ENCODE measurements around the gene TRIM58. TPM values are rescaled to one million over a fixed set of nuclear protein-coding genes. Genes with fewer than 3 reads are reported as not detected.
A peak's percentile ranks its signal among the peaks of the same experiment; 100 is the strongest.

The TRIM58 gene
- total RNA-seq, 2 experiments from 2014 or later: 0.19 TPM; not detected in 1

DNA sequence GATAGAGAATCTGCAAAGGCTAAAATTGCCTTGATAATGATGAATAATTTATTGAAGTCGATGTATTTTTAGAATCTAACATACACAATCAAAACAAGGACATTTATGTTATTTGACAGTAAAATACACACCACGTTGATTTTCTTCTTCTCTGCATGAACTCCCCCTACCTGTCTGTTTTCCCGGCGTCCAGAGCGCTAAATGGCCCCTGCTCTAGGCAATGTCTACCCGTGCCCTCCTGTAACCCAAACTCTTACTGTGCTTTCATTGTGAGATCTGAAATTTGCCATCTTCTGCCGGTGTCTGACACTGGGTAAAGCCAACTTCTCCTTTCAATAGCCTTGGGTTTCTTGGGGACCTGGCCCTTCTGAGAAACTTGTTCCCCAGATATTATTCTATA, 8.6 kb upstream of the TRIM58 start:
- Mint-ChIP-seq H3K4me3 (no peak overlapping the region), H3K36me3 (no peaks in the 10 kb centered on the region), H3K27ac (no peak overlapping the region), H3K27me3 (peaks cover 2% of the 10 kb centered on the region), H3K4me1 (ENCODE audit: low read depth) (no peaks in the 10 kb centered on the region), H3K9me3 (no peaks in the 10 kb centered on the region)
- ChIA-PET CTCF (no interaction called here), POLR2A (no interaction called here)
- DNase-seq: no peak
- intact Hi-C loops (cut with micrococcal nuclease): no loop called here

DNA sequence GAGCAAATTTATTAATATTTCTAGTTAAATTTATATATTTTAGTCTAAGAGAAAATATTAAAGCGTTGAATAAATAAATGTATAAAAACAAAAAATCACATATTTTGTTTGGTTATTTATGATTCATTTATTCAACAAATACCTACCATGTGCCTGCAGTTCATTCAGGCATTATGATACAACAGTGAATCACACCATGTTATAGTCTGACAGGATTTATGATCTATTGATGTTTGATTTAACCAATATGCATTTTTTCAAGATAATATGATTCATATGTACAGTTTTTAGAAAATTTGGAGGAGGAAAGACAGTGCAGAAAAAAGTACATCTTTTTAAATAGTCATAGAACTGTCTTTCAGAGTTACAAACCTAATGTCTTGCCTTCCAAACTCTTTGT, 7.4 kb upstream of the TRIM58 start:
- ChIA-PET CTCF (no interaction called here), POLR2A (no interaction called here)
- Mint-ChIP-seq H3K4me3 (no peak overlapping the region), H3K36me3 (no peaks in the 10 kb centered on the region), H3K27me3 (peaks cover 2% of the 10 kb centered on the region), H3K4me1 (ENCODE audit: low read depth) (no peaks in the 10 kb centered on the region), H3K27ac (no peak overlapping the region), H3K9me3 (no peaks in the 10 kb centered on the region)
- intact Hi-C loops (cut with micrococcal nuclease): loop anchor here (10.0 kb wide), 1 partner anchor 165 kb away; no protein-coding TSS in a partner anchor
- DNase-seq: no peak

DNA sequence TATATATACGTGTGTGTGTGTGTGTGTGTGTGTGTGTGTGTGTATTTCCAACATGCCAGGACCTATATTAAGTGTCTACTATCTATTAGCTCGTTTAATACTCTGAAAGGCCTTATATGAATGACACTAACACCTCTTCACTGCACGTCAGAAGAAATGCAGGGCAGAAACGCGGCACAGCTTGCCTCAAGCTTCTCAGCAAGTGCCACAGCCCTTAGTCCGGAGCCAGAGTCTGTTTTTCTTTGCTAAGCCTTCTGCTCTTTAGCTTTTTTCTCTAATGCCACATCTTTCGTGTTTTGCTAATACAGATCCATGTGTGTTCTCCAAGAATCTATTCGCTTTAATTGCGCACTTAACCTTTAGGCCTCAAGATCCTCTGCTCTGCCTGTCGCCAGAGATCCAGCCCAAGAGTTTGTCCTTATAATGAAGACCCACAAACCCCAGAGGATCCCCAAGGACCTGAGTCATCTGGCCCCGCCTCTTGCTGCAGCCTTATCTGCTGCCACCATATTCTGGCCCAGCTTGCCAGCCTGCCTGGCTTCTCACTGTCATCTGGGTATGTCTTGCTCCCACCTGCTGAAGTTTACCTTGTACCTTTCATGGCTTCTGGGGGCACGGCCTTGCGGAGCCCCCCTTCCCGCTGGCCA, 2.0 kb upstream of the TRIM58 start:
- Mint-ChIP-seq H3K4me3 (no peak overlapping the region), H3K27ac (no peak overlapping the region)
- intact Hi-C loops (cut with micrococcal nuclease): loop anchor here (10.0 kb wide), 1 partner anchor 170 kb away; no protein-coding TSS in a partner anchor

DNA sequence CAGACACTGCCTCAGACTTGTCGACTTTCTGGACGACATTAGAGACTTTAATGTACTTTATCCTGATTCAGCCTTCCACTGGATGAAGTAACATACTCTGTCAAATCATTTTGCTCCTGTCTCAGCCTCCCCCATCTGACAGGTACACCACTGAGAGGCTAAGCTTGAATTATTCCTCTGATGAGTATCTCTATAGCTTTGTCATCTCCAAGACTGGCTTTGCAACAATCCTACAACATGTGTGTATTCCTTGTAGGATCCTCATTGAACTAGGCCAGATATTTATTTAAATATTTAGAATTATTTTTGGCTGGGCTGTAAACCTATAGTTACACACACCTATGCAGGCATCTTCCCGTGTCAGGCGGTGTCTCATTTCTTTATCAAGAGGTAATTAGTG, 1.1 kb upstream of the TRIM58 start:
- ChIA-PET CTCF (no interaction called here), POLR2A (no interaction called here)
- peaks cover 30% of the 10 kb centered on the region for H3K27me3 Mint-ChIP-seq
- peaks cover 6% of the 10 kb centered on the region for H3K4me1 Mint-ChIP-seq (ENCODE audit: low read depth)
- no peaks in the 10 kb centered on the region for H3K36me3 Mint-ChIP-seq
- no peak for DNase-seq
- H3K4me3 Mint-ChIP-seq: no peak overlapping the region
- no peaks in the 10 kb centered on the region for H3K9me3 Mint-ChIP-seq
- H3K27ac Mint-ChIP-seq: no peak overlapping the region
- intact Hi-C loops (cut with micrococcal nuclease): loop anchor here (10.0 kb wide), 1 partner anchor 171 kb away; no protein-coding TSS in a partner anchor

More for the DNA sequence above, 2.0 kb upstream of the TRIM58 start:
- CTCF ChIA-PET: no interaction called here
- peaks cover 27% of the 10 kb centered on the region for H3K27me3 Mint-ChIP-seq
- no peak for DNase-seq
- H3K4me1 Mint-ChIP-seq (ENCODE audit: low read depth): peaks cover 6% of the 10 kb centered on the region
- no peaks in the 10 kb centered on the region for H3K9me3 Mint-ChIP-seq
- no peaks in the 10 kb centered on the region for H3K36me3 Mint-ChIP-seq
- POLR2A ChIA-PET: no interaction called here

DNA sequence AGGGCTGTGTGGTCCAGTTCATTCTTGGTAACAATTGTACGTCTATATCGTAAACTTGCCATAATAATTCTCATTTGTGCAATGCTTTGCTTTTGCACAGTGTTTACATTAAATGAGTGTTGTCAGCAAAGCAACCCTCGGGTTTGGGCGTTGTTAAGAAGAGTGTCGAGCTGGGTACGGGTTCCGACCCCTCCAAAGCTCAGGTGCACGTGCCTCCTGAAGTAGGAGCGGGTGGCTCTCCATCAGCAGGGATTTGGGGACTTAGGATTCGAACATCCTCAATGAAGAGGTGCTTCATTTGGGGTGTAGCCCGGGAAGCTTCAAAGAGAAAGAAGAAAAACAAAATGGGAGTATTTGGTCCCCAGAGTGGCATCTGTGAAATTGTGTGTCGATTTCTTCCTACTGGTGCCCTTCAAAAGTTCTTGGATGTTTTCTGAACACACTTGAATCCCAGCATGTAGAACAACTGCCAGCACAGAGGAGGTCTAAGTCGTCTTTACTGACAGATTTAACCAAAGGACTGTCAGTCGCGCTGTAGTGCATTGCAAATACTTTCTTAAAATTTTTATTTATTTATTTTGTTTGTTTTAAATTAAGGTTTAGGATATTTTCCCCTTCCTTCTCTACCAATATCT, 1.1 kb downstream of the TRIM58 start:
- Mint-ChIP-seq H3K9me3 (no peaks in the 10 kb centered on the region), H3K36me3 (no peaks in the 10 kb centered on the region), H3K4me3 (peak overlapping the region; percentile 67), H3K4me1 (ENCODE audit: low read depth) (peaks cover 6% of the 10 kb centered on the region), H3K27me3 (peaks cover 30% of the 10 kb centered on the region), H3K27ac (no peak overlapping the region)
- DNase-seq: no peak
- intact Hi-C loops (cut with micrococcal nuclease): loop anchor here (10.0 kb wide), 1 partner anchor 173 kb away; no protein-coding TSS in a partner anchor
- CTCF ChIA-PET: interaction anchor here (0.7 kb wide), 1 partner anchor 10 kb away, joined by 3 read pairs; no protein-coding TSS in a partner anchor
- POLR2A ChIA-PET: no interaction called here

- peaks cover 16% of the 10 kb centered on the region for H3K27me3 Mint-ChIP-seq
- H3K4me3 Mint-ChIP-seq: no peak overlapping the region
- CTCF ChIA-PET: no interaction called here
- POLR2A ChIA-PET: no interaction called here
- no peak for DNase-seq
- intact Hi-C loops (cut with micrococcal nuclease): no loop called here
- H3K9me3 Mint-ChIP-seq: no peaks in the 10 kb centered on the region
- H3K36me3 Mint-ChIP-seq: no peaks in the 10 kb centered on the region
- no peak overlapping the region for H3K27ac Mint-ChIP-seq
- peaks cover 5% of the 10 kb centered on the region for H3K4me1 Mint-ChIP-seq (ENCODE audit: low read depth)
Measured at GRCh38 chr1:247862756-247863155, 5.8 kb downstream of the TRIM58 start.

GRCh38 chr1:247864644-247865043, 7.7 kb downstream of the TRIM58 start:
- ChIA-PET CTCF (no interaction called here), POLR2A (no interaction called here)
- no peak overlapping the region for H3K4me3 Mint-ChIP-seq
- H3K27ac Mint-ChIP-seq: no peak overlapping the region
- no peaks in the 10 kb centered on the region for H3K4me1 Mint-ChIP-seq (ENCODE audit: low read depth)
- no peaks in the 10 kb centered on the region for H3K36me3 Mint-ChIP-seq
- H3K9me3 Mint-ChIP-seq: peaks cover 2% of the 10 kb centered on the region
- intact Hi-C loops (cut with micrococcal nuclease): no loop called here
- DNase-seq: no peak
- peaks cover 9% of the 10 kb centered on the region for H3K27me3 Mint-ChIP-seq

GRCh38 chr1:247865416-247865815, 8.4 kb downstream of the TRIM58 start:
- Mint-ChIP-seq H3K27ac (no peak overlapping the region), H3K27me3 (peaks cover 9% of the 10 kb centered on the region), H3K9me3 (peaks cover 4% of the 10 kb centered on the region), H3K4me1 (ENCODE audit: low read depth) (no peaks in the 10 kb centered on the region), H3K36me3 (no peaks in the 10 kb centered on the region), H3K4me3 (no peak overlapping the region)
- DNase-seq: no peak
- ChIA-PET POLR2A (no interaction called here), CTCF (no interaction called here)
- intact Hi-C loops (cut with micrococcal nuclease): no loop called here

- DNase-seq: no peak
- POLR2A ChIA-PET: no interaction called here
- no peaks in the 10 kb centered on the region for H3K4me1 Mint-ChIP-seq (ENCODE audit: low read depth)
- H3K27ac Mint-ChIP-seq: no peak overlapping the region
- H3K36me3 Mint-ChIP-seq: no peaks in the 10 kb centered on the region
- CTCF ChIA-PET: no interaction called here
- intact Hi-C loops (cut with micrococcal nuclease): no loop called here
- no peaks in the 10 kb centered on the region for H3K9me3 Mint-ChIP-seq
- peaks cover 2% of the 10 kb centered on the region for H3K27me3 Mint-ChIP-seq
- H3K4me3 Mint-ChIP-seq: no peak overlapping the region
Measured at GRCh38 chr1:247883346-247883745, 26.4 kb downstream of the TRIM58 start.

GRCh38 chr1:247884797-247885413, 27.9 kb downstream of the TRIM58 start:
- intact Hi-C loops (cut with micrococcal nuclease): no loop called here
- no peaks in the 10 kb centered on the region for H3K9me3 Mint-ChIP-seq
- POLR2A ChIA-PET: no interaction called here

DNA sequence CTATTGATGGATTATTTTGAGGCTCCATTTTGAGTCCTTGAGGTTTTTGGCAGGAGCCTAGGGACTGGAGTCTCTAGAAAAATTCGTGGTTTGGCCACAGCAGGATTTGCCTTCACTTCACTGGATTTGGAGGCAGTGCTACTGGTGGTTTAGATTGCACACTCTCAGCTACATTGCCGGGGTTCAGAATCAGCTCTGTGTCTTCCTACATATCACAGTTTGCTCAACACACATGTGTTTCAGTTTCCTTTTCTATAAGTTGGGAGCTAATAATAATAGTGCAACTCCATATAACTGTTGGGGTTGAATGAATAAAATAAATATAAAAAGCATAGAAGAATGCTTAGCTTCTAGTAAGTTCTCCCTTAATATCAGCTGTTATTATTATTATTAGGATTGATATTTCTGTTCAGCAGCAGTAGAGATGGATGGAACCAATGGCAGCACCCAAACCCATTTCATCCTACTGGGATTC, 38.2 kb downstream of the TRIM58 start, which contains the start of gene OR2W3:
TSS of gene OR2W3 (plus strand) at position 425 of the 475 bp plus-strand sequence. CDS start at position 425, 0 bp downstream.
- Mint-ChIP-seq H3K9me3 (no peaks in the 10 kb centered on the region), H3K27me3 (no peaks in the 10 kb centered on the region), H3K36me3 (no peaks in the 10 kb centered on the region), H3K4me3 (no peak within 1 kb of the TSS), H3K4me1 (ENCODE audit: low read depth) (no peaks in the 10 kb centered on the region), H3K27ac (no peak within 1 kb of the TSS)
- DNase-seq: no peak
- ChIA-PET POLR2A (no interaction called here), CTCF (no interaction called here)
- intact Hi-C loops (cut with micrococcal nuclease): no loop called here

More at GRCh38 chr1:247884797-247885413, 27.9 kb downstream of the TRIM58 start:
- CTCF ChIA-PET: no interaction called here
- no peak overlapping the region for H3K27ac Mint-ChIP-seq
- H3K36me3 Mint-ChIP-seq: no peaks in the 10 kb centered on the region
- H3K4me1 Mint-ChIP-seq (ENCODE audit: low read depth): no peaks in the 10 kb centered on the region
- DNase-seq: no peak
- no peaks in the 10 kb centered on the region for H3K27me3 Mint-ChIP-seq
- no peak overlapping the region for H3K4me3 Mint-ChIP-seq

DNA sequence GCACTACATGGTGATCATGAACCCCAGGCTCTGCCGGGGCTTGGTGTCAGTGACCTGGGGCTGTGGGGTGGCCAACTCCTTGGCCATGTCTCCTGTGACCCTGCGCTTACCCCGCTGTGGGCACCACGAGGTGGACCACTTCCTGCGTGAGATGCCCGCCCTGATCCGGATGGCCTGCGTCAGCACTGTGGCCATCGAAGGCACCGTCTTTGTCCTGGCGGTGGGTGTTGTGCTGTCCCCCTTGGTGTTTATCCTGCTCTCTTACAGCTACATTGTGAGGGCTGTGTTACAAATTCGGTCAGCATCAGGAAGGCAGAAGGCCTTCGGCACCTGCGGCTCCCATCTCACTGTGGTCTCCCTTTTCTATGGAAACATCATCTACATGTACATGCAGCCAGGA, 39.0 kb downstream of the TRIM58 start:
- Mint-ChIP-seq H3K36me3 (no peaks in the 10 kb centered on the region), H3K4me3 (no peak overlapping the region), H3K27ac (no peak overlapping the region), H3K9me3 (no peaks in the 10 kb centered on the region), H3K27me3 (no peaks in the 10 kb centered on the region), H3K4me1 (ENCODE audit: low read depth) (no peaks in the 10 kb centered on the region)
- intact Hi-C loops (cut with micrococcal nuclease): no loop called here
- CTCF ChIA-PET: no interaction called here
- POLR2A ChIA-PET: no interaction called here
- DNase-seq: no peak
